Fibroblast of lung (primary cell): ENCODE measurements around the gene ITGA8. TPM values are rescaled to one million over a fixed set of nuclear protein-coding genes. Genes with fewer than 3 reads are reported as not detected.

Experiments
- DNase-seq, 2 donors: peaks; one replicate each; pipeline versions ENCODE4 v3.0.0 to v3.0.0-alpha.2; 2010; ENCODE audit warnings: low read depth in 2 of 2
- H2AFZ ChIP-seq: 2 replicates; pipeline ENCODE4 v1.5.1; 2012; ENCODE audit warnings: low read length, control low read depth, inconsistent platforms
- H3K27ac ChIP-seq: 2 replicates; pipeline ENCODE4 v1.5.1; 2011; ENCODE audit warnings: low read length, control low read depth; ENCODE audit not compliant: insufficient read depth
- H3K27me3 ChIP-seq: 2 replicates; pipeline ENCODE4 v1.5.1; 2011; ENCODE audit warnings: mild to moderate bottlenecking, low read length; ENCODE audit not compliant: control insufficient read depth, insufficient read depth
- H3K36me3 ChIP-seq: 2 replicates; pipeline ENCODE4 v1.5.1; 2011; ENCODE audit warnings: low read length; ENCODE audit not compliant: control insufficient read depth, insufficient read depth
- H3K4me1 ChIP-seq: 2 replicates; pipeline ENCODE4 v1.5.1; 2011; ENCODE audit warnings: low read length; ENCODE audit not compliant: control insufficient read depth, insufficient read depth; ENCODE audit errors: extremely low read depth
- H3K4me2 ChIP-seq: 2 replicates; pipeline ENCODE4 v1.5.1; 2011; ENCODE audit warnings: low read length, control low read depth; ENCODE audit not compliant: insufficient read depth; ENCODE audit errors: extremely low read depth
- H3K4me3 ChIP-seq, 4 experiments: fragments of 200-600 bp in 1 of 4; sonication (generic) in 1 of 4; replicated peaks in 1 of 4; 2 replicates each; pipeline ENCODE4 v1.5.1; 2011 to 2016; ENCODE audit warnings: low read length in 4 of 4, low read depth in 3 of 4, mild to moderate bottlenecking in 3 of 4, control low read depth in 2 of 4, inconsistent platforms in 1 of 4, mixed read lengths in 1 of 4; ENCODE audit not compliant: insufficient read depth in 1 of 4; ENCODE audit errors: control extremely low read depth in 1 of 4
- H3K79me2 ChIP-seq: 2 replicates; pipeline ENCODE4 v1.5.1; 2012; ENCODE audit warnings: mild to moderate bottlenecking, low read length, inconsistent platforms; ENCODE audit not compliant: control insufficient read depth, insufficient read depth
- H3K9ac ChIP-seq: 2 replicates; pipeline ENCODE4 v1.5.1; 2011; ENCODE audit warnings: mild to moderate bottlenecking, low read length, control low read depth; ENCODE audit not compliant: insufficient read depth
- H3K9me3 ChIP-seq: 2 replicates; pipeline ENCODE4 v1.5.1; 2012; ENCODE audit warnings: low read depth, low read length; ENCODE audit not compliant: control insufficient read depth, insufficient read depth
- H4K20me1 ChIP-seq: 2 replicates; pipeline ENCODE4 v1.5.1; 2011; ENCODE audit warnings: low read length; ENCODE audit not compliant: control insufficient read depth, insufficient read depth; ENCODE audit errors: extremely low read depth
- CTCF ChIP-seq, 2 donors: IDR thresholded peaks in 1 of 2; conservative IDR thresholded peaks in 1 of 2; 1 replicate in 1 of 2; 2 replicates in 1 of 2; pipeline ENCODE4 v1.5.1; 2011 to 2012; ENCODE audit warnings: low read length in 2 of 2, control low read depth in 1 of 2, inconsistent platforms in 1 of 2, low read depth in 1 of 2, mild to moderate bottlenecking in 1 of 2
- EZH2 ChIP-seq: IDR thresholded peaks from 2 replicates; pipeline ENCODE4 v1.5.1; 2012; ENCODE audit warnings: low read length, control low read depth, mild to moderate bottlenecking; ENCODE audit errors: missing control alignments
- polyA plus RNA-seq, 2 donors: library from polyadenylated mRNA; depleted of rRNA in 1 of 2; stranded (reverse) in 1 of 2; unstranded in 1 of 2; fragments of >200 nt; gene quantifications; 2 replicates each; pipeline ENCODE4 v1.2.1, GENCODE V29; 2011 to 2012; ENCODE audit warnings: missing spikeins in 1 of 2
- total RNA-seq: library from RNA; depleted of rRNA; stranded (reverse); fragments of >200 nt; gene quantifications from 2 replicates; pipeline ENCODE4 v1.2.1, GENCODE V29; 2014

ITGA8 gene
- total and polyA plus RNA-seq, 2 donors (not counting 1 experiment from before 2014, with no cell fraction given), result 0.62 to 0.99 TPM

GRCh38 chr10:15473396-15473767 is 246.3 kb downstream of the ITGA8 start:
- H3K4me2 ChIP-seq, result no peak overlapping the region
- H3K27me3 ChIP-seq, result no peaks in the 10 kb centered on the region
- H3K4me3 ChIP-seq, result no peak overlapping the region
- H4K20me1 ChIP-seq, result no peaks in the 10 kb centered on the region
- peaks cover 5% of the 10 kb centered on the region for H3K4me1 ChIP-seq
- no peak for TF ChIP-seq CTCF (conservative IDR thresholded peaks at IDR 0.05 in 1 of 2, IDR thresholded peaks at IDR 0.05 in 1 of 2; ENCODE audit: low read depth in 1 of 2, low read length in 2 of 2)
- TF ChIP-seq EZH2, result no peak
- H3K36me3 ChIP-seq, result no peaks in the 10 kb centered on the region
- H3K79me2 ChIP-seq, result no peaks in the 10 kb centered on the region
- no peak overlapping the region for H3K27ac ChIP-seq
- no peak overlapping the region for H2AFZ ChIP-seq
- H3K9me3 ChIP-seq, result no peaks in the 10 kb centered on the region
- no peak overlapping the region for H3K9ac ChIP-seq
- no peak for DNase-seq

- Histone ChIP-seq H3K4me2 (no peak overlapping the region), H3K27ac (no peak overlapping the region), H2AFZ (no peak overlapping the region), H4K20me1 (no peaks in the 10 kb centered on the region), H3K36me3 (no peaks in the 10 kb centered on the region), H3K4me1 (peaks cover 5% of the 10 kb centered on the region), H3K27me3 (no peaks in the 10 kb centered on the region), H3K79me2 (no peaks in the 10 kb centered on the region), H3K9me3 (no peaks in the 10 kb centered on the region), H3K9ac (no peak overlapping the region), H3K4me3 (no peak overlapping the region)
- DNase-seq, result peak; percentile 74 to 88
- TF ChIP-seq EZH2 (no peak), CTCF (conservative IDR thresholded peaks at IDR 0.05 in 1 of 2, IDR thresholded peaks at IDR 0.05 in 1 of 2; ENCODE audit: low read depth in 1 of 2, low read length in 2 of 2) (no peak)
These were observed 247.0 kb downstream of the ITGA8 start for GRCh38 chr10:15472431-15473395.

GRCh38 chr10:15472008-15472407 is 247.7 kb downstream of the ITGA8 start:
- Histone ChIP-seq H3K4me1 (peaks cover 5% of the 10 kb centered on the region), H3K27ac (no peak overlapping the region), H3K36me3 (no peaks in the 10 kb centered on the region), H3K9ac (no peak overlapping the region), H4K20me1 (no peaks in the 10 kb centered on the region), H3K4me2 (peak overlapping the region; percentile 15), H3K4me3 (no peak overlapping the region), H3K9me3 (no peaks in the 10 kb centered on the region), H2AFZ (no peak overlapping the region), H3K79me2 (no peaks in the 10 kb centered on the region), H3K27me3 (no peaks in the 10 kb centered on the region)
- TF ChIP-seq CTCF (conservative IDR thresholded peaks at IDR 0.05 in 1 of 2, IDR thresholded peaks at IDR 0.05 in 1 of 2; ENCODE audit: low read depth in 1 of 2, low read length in 2 of 2), result no peak
- no peak for TF ChIP-seq EZH2
- DNase-seq, result no peak
